Right hindlimb (tissue), 1 donor: ENCODE data around the gene QRICH1.

ENCODE experiments used
- DNase-seq: peaks from one replicate; pipeline ENCODE4 v3.0.0-alpha.2; 2018

Gene QRICH1

DNA sequence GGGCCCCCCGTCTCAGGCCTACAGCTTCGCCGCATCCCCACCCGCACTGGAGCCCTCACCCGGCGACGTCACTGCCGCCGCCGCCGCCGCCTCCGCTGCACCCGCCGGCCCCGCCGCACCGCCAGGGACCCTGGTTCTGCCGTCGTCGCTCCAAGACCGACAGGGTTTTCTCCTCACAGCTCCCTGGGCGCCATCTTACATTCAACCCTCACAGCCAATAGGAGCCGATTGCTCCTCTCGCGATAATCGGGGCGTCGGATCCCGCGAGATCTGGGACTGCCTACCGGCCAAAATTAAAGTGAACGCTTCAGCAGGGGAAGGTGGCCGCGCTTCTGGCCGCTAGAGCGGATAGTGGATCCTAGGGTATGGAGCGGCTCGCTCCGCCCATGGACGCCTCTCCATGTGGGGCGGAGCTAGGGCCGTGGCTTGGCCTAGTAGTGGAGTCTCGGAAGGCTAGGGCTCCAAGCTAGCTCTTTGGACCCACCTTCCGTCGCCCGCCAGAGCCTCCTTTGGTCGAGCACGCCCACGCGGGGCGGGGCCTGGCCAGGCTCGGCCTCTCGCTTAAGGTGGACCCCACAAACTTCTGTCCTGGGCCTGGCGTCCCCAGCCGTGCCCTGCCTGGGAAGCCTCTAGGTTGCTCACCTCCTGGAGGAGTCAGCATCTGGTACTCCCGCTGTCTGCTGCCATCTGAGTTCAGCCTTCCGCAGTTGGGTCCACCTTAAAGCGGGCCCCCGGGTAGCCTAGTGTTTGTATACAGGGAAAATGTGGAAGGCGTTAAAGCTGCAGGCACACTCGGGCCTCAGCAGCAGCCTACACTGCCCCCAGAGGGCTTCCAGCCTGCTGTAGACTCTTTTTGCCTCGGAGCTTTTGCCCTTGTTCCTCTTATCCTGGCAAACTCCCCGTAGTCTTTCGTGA is at the start of gene QRICH1:
TSS of gene QRICH1 (minus strand) at position 219 of the 915 bp plus-strand sequence. CDS start 17,054 bp downstream, outside the sequence.
- DNase-seq, result peak; percentile 99

GRCh38 chr3:49140080-49140479 is 46.2 kb upstream of the QRICH1 start:
- no peak for DNase-seq

GRCh38 chr3:49135499-49135898 is 41.6 kb upstream of the QRICH1 start:
- no peak for DNase-seq

DNA sequence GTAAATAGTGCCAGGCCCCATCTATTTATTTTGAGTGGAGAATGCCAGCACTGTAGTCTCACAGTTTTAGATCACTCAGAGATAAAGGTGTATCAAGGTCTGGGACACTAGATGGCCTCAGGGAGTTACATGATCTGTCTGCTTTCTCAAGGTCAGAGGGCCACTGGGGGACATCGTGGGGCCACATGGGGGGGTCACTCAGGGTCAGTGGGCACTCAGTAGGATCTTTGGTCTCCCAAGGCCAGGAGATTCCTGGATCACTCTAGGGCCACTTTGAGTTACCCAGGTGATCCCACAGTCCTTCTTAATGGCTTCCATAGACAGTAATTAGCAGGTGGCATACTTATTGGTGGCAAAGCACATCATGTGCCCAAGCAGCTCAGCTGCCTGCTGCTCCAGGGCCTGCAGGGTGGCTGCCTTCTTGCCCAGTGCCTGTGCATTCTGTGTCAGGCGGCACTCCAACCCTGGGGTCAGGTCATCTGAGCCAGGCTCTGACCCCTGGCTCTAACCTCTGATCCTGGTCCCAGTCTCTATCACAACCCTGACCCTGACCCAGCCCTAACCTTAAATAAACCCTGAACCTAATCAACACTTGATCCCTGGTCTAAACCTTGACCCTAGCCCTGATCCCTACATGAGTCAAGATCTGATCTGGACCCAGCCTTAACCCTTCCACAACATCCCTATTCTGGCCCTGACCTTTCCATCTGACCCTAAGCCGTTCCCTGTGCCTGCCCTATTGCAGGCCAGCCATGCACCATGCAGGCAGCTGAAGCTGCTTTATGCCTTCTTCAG is 40.8 kb upstream of the QRICH1 start:
- DNase-seq, result no peak

- peak; percentile 93 for DNase-seq
These were observed 39.5 kb upstream of the QRICH1 start for GRCh38 chr3:49133226-49133951.

DNA sequence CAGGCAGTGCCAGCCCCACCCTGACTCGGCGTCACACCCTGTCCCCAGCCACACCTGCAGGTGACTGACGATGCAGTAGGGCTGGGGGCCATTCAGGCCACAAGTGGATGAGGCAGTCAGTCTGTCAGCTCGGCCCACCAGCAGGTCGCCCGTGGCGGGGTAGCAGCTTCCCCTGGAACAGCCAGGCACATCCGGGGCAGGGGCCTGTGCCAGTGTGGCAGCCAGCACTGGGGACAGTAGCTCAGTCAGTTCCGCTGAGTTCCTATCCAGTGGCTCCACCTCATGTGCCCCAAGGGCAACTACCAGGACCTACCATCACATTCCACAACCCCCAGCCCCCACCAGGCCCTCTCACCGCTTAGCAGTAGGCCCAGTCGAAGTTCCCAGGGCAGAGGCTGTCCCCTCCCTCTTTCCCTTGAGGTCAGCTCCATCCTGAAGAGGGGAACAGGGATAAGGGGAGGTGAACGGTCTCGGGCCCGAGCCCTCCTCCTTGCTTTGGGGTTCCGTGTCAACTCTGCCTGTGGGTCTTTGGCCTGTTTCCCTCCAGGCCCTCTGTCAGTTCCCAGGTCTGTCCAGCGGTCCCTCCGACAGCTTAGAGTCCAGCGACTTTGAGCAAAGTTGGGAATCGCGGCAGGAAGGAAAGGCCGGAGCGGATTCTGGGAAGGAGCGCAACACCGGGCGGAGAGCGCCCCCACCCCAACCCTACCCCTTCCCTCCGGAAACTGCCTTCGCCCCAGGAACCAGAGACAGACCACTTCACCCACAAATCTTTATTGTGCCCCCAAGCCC is 38.8 kb upstream of the QRICH1 start, which contains the start of gene LAMB2:
TSS of gene LAMB2 (minus strand) at position 614 of the 789 bp plus-strand sequence. CDS start at position 431, 183 bp downstream.
- peak; percentile 85 for DNase-seq

GRCh38 chr3:49132073-49132436 is 38.2 kb upstream of the QRICH1 start:
- DNase-seq, result no peak

DNA sequence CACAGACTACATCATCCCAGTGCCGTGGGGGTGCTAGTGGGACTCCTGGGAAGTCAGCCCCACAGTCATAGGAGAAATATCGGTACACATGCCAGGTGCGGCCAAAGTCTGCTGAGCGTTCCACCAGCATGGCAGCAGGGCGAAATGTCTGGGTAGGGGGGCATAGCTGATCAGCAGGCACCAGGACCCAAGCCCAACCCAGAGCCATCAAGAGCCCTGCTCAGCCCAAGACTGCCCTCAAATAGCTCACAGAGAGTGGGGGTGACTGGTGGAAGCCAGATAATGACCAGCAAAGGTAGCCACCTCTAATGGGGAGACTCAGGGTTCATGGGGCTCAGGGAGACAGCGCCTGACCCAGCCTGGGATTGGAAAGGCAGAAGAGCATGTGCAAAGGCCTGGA is 37.7 kb upstream of the QRICH1 start:
- no peak for DNase-seq

DNA sequence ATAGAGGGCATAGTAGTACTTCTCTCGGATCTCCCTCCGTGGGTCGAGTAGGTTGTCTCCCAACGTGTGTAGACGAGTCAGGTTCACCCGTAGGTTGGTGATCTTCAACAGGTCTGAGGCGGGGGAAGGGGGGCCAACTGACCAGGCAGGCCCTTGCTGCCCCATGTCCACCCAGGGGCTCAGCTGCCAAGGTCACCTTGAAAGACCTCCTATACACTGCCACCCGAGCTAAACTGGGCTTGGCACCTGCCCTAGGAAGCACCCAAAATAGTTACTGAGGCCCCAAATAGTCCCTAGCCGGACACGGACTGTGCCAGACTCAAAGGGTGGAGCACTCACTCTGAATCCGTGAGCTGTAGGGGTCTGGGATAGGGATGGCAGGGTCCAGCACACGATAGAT is 37.2 kb upstream of the QRICH1 start:
- DNase-seq, result no peak

DNA sequence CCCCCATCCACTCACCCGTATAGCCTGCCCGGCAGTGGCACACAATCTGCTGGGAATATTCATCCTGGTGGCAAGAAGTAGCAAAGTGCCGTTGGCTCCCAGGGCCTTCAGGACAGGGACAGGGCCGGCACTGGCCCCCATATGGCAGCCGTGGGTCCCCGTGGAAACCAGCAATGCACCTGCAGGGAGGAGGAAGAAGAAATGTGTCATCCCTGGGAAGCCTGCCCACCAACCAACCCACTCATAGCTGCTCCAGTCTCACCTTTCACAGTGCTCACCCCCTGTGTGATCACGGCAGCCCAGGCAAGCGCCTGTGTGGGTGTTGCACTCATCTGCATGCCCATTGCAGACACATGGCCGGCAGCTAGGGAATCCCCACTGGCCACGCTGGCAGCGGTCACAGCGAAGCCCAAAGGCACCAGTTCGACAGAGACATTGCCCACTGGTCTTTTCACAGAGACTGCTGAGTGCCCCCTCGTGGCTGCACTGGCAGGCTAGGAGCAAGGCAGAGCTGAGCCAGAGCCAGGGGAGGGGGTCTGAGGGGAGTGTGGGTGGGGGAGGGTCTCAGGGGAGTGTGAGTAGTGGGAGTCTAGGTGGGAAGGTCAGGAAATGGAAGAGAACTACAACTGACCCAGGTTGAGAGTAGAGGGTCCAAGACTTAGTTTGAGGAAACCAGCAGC is 31.3 kb upstream of the QRICH1 start:
- DNase-seq, result no peak

DNA sequence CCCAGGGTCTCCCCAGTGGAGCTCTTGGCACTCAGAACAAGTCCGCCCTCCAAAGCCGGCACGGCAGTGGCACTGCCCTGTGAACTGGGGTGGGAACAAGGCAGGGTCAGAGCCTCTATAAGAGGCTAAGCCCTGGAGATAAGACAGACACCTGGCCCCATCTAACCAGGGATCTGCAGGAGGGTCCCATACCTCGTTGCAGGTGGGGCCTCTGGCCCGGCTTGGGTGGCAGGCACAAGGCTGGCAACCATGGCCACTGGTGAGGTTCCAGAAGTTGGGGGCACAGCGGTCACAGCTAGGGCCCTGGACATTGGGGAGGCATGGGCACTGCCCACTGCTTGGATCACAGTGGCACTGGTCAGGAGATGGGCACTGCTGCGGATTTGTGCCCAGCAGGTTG is 30.3 kb upstream of the QRICH1 start:
- no peak for DNase-seq

GRCh38 chr3:49123687-49124086 is 29.8 kb upstream of the QRICH1 start:
- no peak for DNase-seq

- no peak for DNase-seq
These were observed 29.1 kb upstream of the QRICH1 start for GRCh38 chr3:49122886-49123545.

- no peak for DNase-seq
These were observed 28.6 kb upstream of the QRICH1 start for GRCh38 chr3:49122451-49122850.

- DNase-seq, result no peak
These were observed 28.2 kb upstream of the QRICH1 start for GRCh38 chr3:49122022-49122421.

GRCh38 chr3:49121132-49121736 is 27.4 kb upstream of the QRICH1 start:
- no peak for DNase-seq

GRCh38 chr3:49120438-49121131 is 26.7 kb upstream of the QRICH1 start, which contains the start of gene USP19:
Gene USP19, minus strand, starts transcription at chr3:49120823. Its CDS starts 1,678 bp downstream, at chr3:49119145.
- peak; percentile 95 for DNase-seq

DNA sequence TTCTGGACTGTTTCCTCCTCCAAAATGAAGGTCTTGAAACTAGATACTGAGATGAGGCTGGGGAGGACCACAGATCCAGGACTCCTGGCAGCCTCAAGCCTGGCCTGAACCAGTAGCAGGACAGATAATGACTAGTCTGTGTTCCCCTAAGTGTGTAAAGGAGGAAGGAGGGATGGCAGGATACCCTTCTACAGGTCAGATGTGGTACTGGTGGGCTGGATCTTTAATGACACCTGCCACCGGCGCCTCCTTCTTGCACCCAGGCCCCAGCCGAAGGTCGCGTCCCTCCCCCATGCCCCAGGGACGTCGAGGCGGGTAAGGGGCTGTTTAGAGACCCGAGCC is 26.2 kb upstream of the QRICH1 start:
- no peak for DNase-seq

DNA sequence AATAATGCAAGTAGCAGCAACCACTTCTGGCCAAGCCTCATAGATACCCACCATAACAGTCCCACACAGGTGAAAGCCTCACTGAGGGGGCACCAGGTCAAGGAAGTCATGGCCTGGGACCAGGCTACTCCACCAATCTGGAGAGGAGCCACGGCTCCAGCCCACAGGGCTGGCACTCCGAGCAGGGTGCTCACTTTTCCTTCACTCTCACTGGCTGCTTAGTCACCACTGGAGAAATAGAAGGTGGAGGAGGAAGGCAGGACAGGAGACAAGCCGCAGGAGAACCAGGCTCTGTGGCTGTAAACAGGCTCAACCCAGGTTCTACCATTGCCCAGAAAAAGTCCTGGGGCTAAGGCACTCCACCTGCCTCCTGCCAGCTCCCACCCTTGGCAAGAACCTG is 25.6 kb upstream of the QRICH1 start:
- DNase-seq, result no peak

DNA sequence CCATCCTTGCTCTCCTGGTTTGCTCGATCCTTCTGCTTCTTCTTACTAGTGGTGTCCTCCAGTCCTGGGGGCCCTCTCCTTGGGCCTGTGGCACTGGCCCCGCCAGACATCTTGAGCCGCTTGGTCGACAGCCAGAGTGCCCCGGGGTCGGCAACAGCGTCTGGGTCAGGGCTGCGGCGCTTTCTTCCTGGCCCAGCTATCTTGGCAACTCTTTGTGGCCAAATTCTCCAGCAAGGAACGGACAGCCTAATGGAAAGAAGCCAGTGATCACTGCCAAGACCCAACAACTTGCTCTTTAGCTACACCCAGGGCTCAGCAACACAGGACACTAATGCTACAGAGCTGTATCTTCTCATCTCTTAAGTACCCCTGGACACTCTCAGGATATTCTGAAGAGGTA is 25.2 kb upstream of the QRICH1 start:
- no peak for DNase-seq
